ENCODE measurements around the gene CD1E. TPM values are rescaled to one million over a fixed set of nuclear protein-coding genes. Genes with fewer than 3 reads are reported as not detected.
A peak's percentile ranks its signal among the peaks of the same experiment; 100 is the strongest.
"Not testable (repeated sequence)": the region's sequence is repeated elsewhere in the genome, so short reads cannot be mapped to it uniquely, and the experiment has no call there.

The CD1E gene
- total and polyA plus RNA-seq, 4 donors = not detected

- WGBS, 2 donors = 82 to 88% methylated on average over 2 of the region's 2 CpGs
- ATAC-seq (ENCODE audit: low FRiP score) = no peak
- H3K36me3 ChIP-seq (ENCODE audit: control insufficient read depth in 1 of 2, insufficient read depth in 2 of 2, low read length in 1 of 2) = no peaks in the 10 kb centered on the region
Observed at GRCh38 chr1:158354255-158354654, 561 bp downstream of the CD1E start.

GRCh38 chr1:158355773-158356285 lies 2.1 kb downstream of the CD1E start:
- peak; percentile 38 for ATAC-seq (ENCODE audit: low FRiP score)
- DNase-seq = no peak
- no peak overlapping the region for H3K27ac ChIP-seq (ENCODE audit: low read depth in 1 of 2, low read length in 2 of 2)
- H3K9me3 ChIP-seq (ENCODE audit: control insufficient read depth, low read length) = no peaks in the 10 kb centered on the region
- no peaks in the 10 kb centered on the region for H3K36me3 ChIP-seq (ENCODE audit: control insufficient read depth in 1 of 2, insufficient read depth in 2 of 2, low read length in 1 of 2)
- no peak overlapping the region for H3K4me3 ChIP-seq (ENCODE audit: low read length in 2 of 2)
- H3K27me3 ChIP-seq (ENCODE audit: control insufficient read depth in 1 of 2, insufficient read depth in 2 of 2, low read length in 1 of 2) = no peaks in the 10 kb centered on the region
- H3K4me1 ChIP-seq (ENCODE audit: control insufficient read depth in 1 of 2, insufficient read depth in 2 of 2, low read length in 2 of 2) = no peaks in the 10 kb centered on the region
- intact Hi-C loops (cut with DNase I) = no loop called here
- WGBS, 2 donors = 88% methylated on average over 10 of the region's 10 CpGs

More at GRCh38 chr1:158354255-158354654, 561 bp downstream of the CD1E start:
- Histone ChIP-seq H3K27ac (ENCODE audit: low read depth in 1 of 2, low read length in 2 of 2) (no peak overlapping the region), H3K9me3 (ENCODE audit: control insufficient read depth, low read length) (no peaks in the 10 kb centered on the region), H3K27me3 (ENCODE audit: control insufficient read depth in 1 of 2, insufficient read depth in 2 of 2, low read length in 1 of 2) (no peaks in the 10 kb centered on the region), H3K4me3 (ENCODE audit: low read length in 2 of 2) (no peak overlapping the region), H3K4me1 (ENCODE audit: control insufficient read depth in 1 of 2, insufficient read depth in 2 of 2, low read length in 2 of 2) (no peaks in the 10 kb centered on the region)
- DNase-seq = no peak
- intact Hi-C loops (cut with DNase I) = no loop called here

GRCh38 chr1:158356616-158357015 lies 2.9 kb downstream of the CD1E start:
- DNase-seq (no peak), ATAC-seq (ENCODE audit: low FRiP score) (no peak)
- Histone ChIP-seq H3K4me3 (ENCODE audit: low read length in 2 of 2) (no peak overlapping the region), H3K9me3 (ENCODE audit: control insufficient read depth, low read length) (no peaks in the 10 kb centered on the region), H3K27me3 (ENCODE audit: control insufficient read depth in 1 of 2, insufficient read depth in 2 of 2, low read length in 1 of 2) (no peaks in the 10 kb centered on the region), H3K36me3 (ENCODE audit: control insufficient read depth in 1 of 2, insufficient read depth in 2 of 2, low read length in 1 of 2) (no peaks in the 10 kb centered on the region), H3K4me1 (ENCODE audit: control insufficient read depth in 1 of 2, insufficient read depth in 2 of 2, low read length in 2 of 2) (no peaks in the 10 kb centered on the region), H3K27ac (ENCODE audit: low read depth in 1 of 2, low read length in 2 of 2) (no peak overlapping the region)
- whole genome bisulfite sequencing, 2 donors = 60 to 72% methylated on average over 3 of the region's 3 CpGs
- intact Hi-C loops (cut with DNase I) = no loop called here

DNA sequence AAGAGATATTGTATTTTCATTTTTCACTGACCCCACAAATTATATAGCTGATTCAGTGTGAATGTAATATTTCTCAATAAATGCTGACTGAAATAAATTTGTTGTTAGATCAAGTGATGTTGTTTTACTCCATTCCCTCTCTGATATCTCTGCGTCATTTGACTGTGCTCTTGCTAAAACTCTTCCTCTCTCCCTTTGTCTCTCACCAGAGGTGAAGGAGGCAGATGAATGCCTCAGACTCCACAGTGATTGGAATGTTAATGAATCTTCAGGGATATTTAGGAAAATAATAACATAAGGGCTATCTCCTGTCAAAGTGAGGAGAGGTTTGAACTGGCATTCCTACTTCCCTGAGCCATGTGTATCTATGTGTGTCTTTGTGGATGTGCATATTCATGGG lies 3.7 kb downstream of the CD1E start:
- H3K4me3 ChIP-seq (ENCODE audit: low read length in 2 of 2) = no peak overlapping the region
- H3K9me3 ChIP-seq (ENCODE audit: control insufficient read depth, low read length) = no peaks in the 10 kb centered on the region
- H3K36me3 ChIP-seq (ENCODE audit: control insufficient read depth in 1 of 2, insufficient read depth in 2 of 2, low read length in 1 of 2) = no peaks in the 10 kb centered on the region
- no peak for ATAC-seq (ENCODE audit: low FRiP score)
- H3K4me1 ChIP-seq (ENCODE audit: control insufficient read depth in 1 of 2, insufficient read depth in 2 of 2, low read length in 2 of 2) = no peaks in the 10 kb centered on the region
- intact Hi-C loops (cut with DNase I) = no loop called here
- 69 to 75% methylated on average over 1 of the region's 1 CpG for WGBS, 2 donors
- DNase-seq = no peak
- no peak overlapping the region for H3K27ac ChIP-seq (ENCODE audit: low read depth in 1 of 2, low read length in 2 of 2)
- H3K27me3 ChIP-seq (ENCODE audit: control insufficient read depth in 1 of 2, insufficient read depth in 2 of 2, low read length in 1 of 2) = no peaks in the 10 kb centered on the region

GRCh38 chr1:158362482-158362881 lies 8.8 kb downstream of the CD1E start:
- no peak overlapping the region for H3K4me3 ChIP-seq (ENCODE audit: low read length in 2 of 2)
- DNase-seq (no peak), ATAC-seq (ENCODE audit: low FRiP score) (no peak)
- peaks cover 0 to 1% of the 10 kb centered on the region in 2 donors for H3K27me3 ChIP-seq (ENCODE audit: control insufficient read depth in 1 of 2, insufficient read depth in 2 of 2, low read length in 1 of 2)
- no peaks in the 10 kb centered on the region for H3K9me3 ChIP-seq (ENCODE audit: control insufficient read depth, low read length)
- 47 to 58% methylated on average over 1 of the region's 1 CpG for WGBS, 2 donors
- no peak overlapping the region for H3K27ac ChIP-seq (ENCODE audit: low read depth in 1 of 2, low read length in 2 of 2)
- intact Hi-C loops (cut with DNase I) = no loop called here
- H3K36me3 ChIP-seq (ENCODE audit: control insufficient read depth in 1 of 2, insufficient read depth in 2 of 2, low read length in 1 of 2) = no peaks in the 10 kb centered on the region
- no peaks in the 10 kb centered on the region for H3K4me1 ChIP-seq (ENCODE audit: control insufficient read depth in 1 of 2, insufficient read depth in 2 of 2, low read length in 2 of 2)

- Histone ChIP-seq H3K27me3 (ENCODE audit: control insufficient read depth in 1 of 2, insufficient read depth in 2 of 2, low read length in 1 of 2) (peaks cover 0 to 1% of the 10 kb centered on the region in 2 donors), H3K4me1 (ENCODE audit: control insufficient read depth in 1 of 2, insufficient read depth in 2 of 2, low read length in 2 of 2) (no peaks in the 10 kb centered on the region), H3K9me3 (ENCODE audit: control insufficient read depth, low read length) (no peaks in the 10 kb centered on the region), H3K36me3 (ENCODE audit: control insufficient read depth in 1 of 2, insufficient read depth in 2 of 2, low read length in 1 of 2) (no peaks in the 10 kb centered on the region), H3K4me3 (ENCODE audit: low read length in 2 of 2) (no peak overlapping the region), H3K27ac (ENCODE audit: low read depth in 1 of 2, low read length in 2 of 2) (no peak overlapping the region)
- intact Hi-C loops (cut with DNase I) = no loop called here
- 83 to 89% methylated on average over 1 of the region's 1 CpG for WGBS, 2 donors
- DNase-seq (no peak), ATAC-seq (ENCODE audit: low FRiP score) (no peak)
Observed at GRCh38 chr1:158362941-158363340, 9.2 kb downstream of the CD1E start.

DNA sequence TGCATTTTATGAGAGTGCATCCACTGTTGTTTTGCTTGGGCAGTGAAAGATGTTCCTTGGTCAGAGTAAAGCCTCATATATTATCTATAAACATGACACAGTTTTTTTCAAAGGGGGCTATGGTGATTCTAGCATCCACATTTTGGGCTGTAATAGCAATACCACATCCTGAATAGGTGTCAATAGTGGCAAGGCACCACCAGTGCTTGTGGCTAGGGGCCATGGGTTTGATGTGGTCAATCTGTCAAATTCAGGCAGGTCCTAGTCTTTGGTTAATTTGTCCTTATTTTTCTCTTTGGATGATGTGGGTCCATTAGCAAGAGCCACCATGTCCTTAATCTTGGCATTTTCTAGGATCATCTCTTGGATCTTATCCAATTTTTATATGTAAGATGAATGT lies 13.1 kb downstream of the CD1E start:
- DNase-seq = no peak
- Histone ChIP-seq H3K36me3 (ENCODE audit: control insufficient read depth in 1 of 2, insufficient read depth in 2 of 2, low read length in 1 of 2) (no peaks in the 10 kb centered on the region), H3K27me3 (ENCODE audit: control insufficient read depth in 1 of 2, insufficient read depth in 2 of 2, low read length in 1 of 2) (peaks cover 0 to 1% of the 10 kb centered on the region in 2 donors), H3K9me3 (ENCODE audit: control insufficient read depth, low read length) (peaks cover 7% of the 10 kb centered on the region), H3K4me1 (ENCODE audit: control insufficient read depth in 1 of 2, insufficient read depth in 2 of 2, low read length in 2 of 2) (no peaks in the 10 kb centered on the region), H3K4me3 (ENCODE audit: low read length in 2 of 2) (no peak overlapping the region), H3K27ac (ENCODE audit: low read depth in 1 of 2, low read length in 2 of 2) (no peak overlapping the region)
- ATAC-seq (ENCODE audit: low FRiP score) = no peak
- intact Hi-C loops (cut with DNase I) = no loop called here

DNA sequence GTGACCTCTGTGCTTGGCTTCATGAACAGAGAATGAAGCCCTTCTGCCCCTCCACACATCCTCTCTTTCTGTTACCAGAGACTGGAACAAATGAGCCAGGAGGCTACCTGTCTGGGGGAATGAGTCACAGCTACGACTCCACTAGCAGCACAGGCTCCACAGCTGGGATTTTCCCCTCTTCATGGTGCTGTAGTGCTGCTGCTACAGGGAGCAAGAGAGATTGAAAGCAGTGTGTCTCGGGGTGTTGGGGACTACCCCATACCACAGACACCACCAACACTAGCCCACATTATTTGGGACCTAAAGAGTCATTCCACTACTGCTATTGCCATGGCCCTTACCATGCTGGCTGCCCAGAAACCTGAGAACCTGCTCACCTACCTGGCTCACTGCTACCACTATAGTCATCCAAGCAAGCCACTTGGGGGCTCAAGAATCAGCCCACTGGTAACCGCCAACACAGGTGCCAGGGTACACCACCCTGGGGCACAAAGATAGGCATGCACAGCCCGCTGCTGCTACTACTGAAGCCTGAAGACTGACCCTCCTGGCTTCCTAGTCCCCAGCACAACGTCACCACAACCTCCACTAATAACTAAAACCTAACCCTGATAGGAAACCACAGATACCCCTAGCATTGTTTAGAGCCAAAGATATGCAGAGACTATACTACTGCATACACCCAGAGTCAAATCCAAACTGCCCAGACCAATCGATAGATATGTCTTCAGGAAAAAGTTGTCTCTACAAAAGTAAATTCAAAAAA lies 17.7 kb downstream of the CD1E start:
- no peaks in the 10 kb centered on the region for H3K4me1 ChIP-seq (ENCODE audit: control insufficient read depth in 1 of 2, insufficient read depth in 2 of 2, low read length in 2 of 2)
- H3K27me3 ChIP-seq (ENCODE audit: control insufficient read depth in 1 of 2, insufficient read depth in 2 of 2, low read length in 1 of 2) = no peaks in the 10 kb centered on the region
- peaks cover 13% of the 10 kb centered on the region for H3K9me3 ChIP-seq (ENCODE audit: control insufficient read depth, low read length)
- no peak for ATAC-seq (ENCODE audit: low FRiP score)
- intact Hi-C loops (cut with DNase I) = no loop called here
- H3K36me3 ChIP-seq (ENCODE audit: control insufficient read depth in 1 of 2, insufficient read depth in 2 of 2, low read length in 1 of 2) = no peaks in the 10 kb centered on the region
- H3K27ac ChIP-seq (ENCODE audit: low read depth in 1 of 2, low read length in 2 of 2) = no peak overlapping the region
- DNase-seq = no peak
- no peak overlapping the region for H3K4me3 ChIP-seq (ENCODE audit: low read length in 2 of 2)
- WGBS, 2 donors = 68 to 77% methylated on average over 6 of the region's 6 CpGs

- peaks cover 13% of the 10 kb centered on the region for H3K9me3 ChIP-seq (ENCODE audit: control insufficient read depth, low read length)
- H3K27ac ChIP-seq (ENCODE audit: low read depth in 1 of 2, low read length in 2 of 2); H3K36me3 ChIP-seq (ENCODE audit: control insufficient read depth in 1 of 2, insufficient read depth in 2 of 2, low read length in 1 of 2); H3K4me3 ChIP-seq (ENCODE audit: low read length in 2 of 2); H3K4me1 ChIP-seq (ENCODE audit: control insufficient read depth in 1 of 2, insufficient read depth in 2 of 2, low read length in 2 of 2); DNase-seq; ATAC-seq (ENCODE audit: low FRiP score); H3K27me3 ChIP-seq (ENCODE audit: control insufficient read depth in 1 of 2, insufficient read depth in 2 of 2, low read length in 1 of 2); intact Hi-C loops (cut with DNase I): not testable (repeated sequence)
- 90 to 94% methylated on average over 20 to 25 of the region's 25 CpGs for WGBS, 2 donors
Observed at GRCh38 chr1:158374101-158374500, 20.4 kb downstream of the CD1E start.

All from aorta (tissue), 5 donors.